Ramos (cell line): ENCODE data around the gene SEC14L3.

Experiments used
- in situ Hi-C: fragments of 300-500 bp; cut with MboI; formaldehyde crosslinking; loops from one replicate; pipeline ENCODE4 v1.14.3; 2022; ENCODE audit warnings: low sequenced_read_pairs; ENCODE audit not compliant: unreplicated experiment

The SEC14L3 gene

DNA sequence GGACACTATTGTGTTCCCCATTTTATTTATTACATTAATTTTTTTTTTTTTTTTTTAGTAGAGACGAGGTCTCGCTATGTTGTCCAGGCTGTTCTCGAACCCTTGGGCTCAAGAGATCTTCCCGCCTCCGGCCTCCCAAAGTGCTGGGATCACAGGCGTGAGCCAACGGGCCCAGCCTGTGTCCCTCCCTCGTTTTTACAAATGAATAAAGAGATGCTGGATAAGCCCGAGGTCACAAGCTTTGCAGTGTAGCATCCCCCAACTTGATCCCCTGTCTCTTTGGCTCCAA lies 46.5 kb downstream of the SEC14L3 start:
- in situ Hi-C loops: no loop called here

GRCh38 chr22:30424534-30425326 lies 47.1 kb downstream of the SEC14L3 start:
- in situ Hi-C loops: no loop called here

GRCh38 chr22:30423959-30424533 lies 47.8 kb downstream of the SEC14L3 start:
- in situ Hi-C loops: no loop called here

- in situ Hi-C loops: no loop called here
These were observed 48.4 kb downstream of the SEC14L3 start for GRCh38 chr22:30423301-30423958.

DNA sequence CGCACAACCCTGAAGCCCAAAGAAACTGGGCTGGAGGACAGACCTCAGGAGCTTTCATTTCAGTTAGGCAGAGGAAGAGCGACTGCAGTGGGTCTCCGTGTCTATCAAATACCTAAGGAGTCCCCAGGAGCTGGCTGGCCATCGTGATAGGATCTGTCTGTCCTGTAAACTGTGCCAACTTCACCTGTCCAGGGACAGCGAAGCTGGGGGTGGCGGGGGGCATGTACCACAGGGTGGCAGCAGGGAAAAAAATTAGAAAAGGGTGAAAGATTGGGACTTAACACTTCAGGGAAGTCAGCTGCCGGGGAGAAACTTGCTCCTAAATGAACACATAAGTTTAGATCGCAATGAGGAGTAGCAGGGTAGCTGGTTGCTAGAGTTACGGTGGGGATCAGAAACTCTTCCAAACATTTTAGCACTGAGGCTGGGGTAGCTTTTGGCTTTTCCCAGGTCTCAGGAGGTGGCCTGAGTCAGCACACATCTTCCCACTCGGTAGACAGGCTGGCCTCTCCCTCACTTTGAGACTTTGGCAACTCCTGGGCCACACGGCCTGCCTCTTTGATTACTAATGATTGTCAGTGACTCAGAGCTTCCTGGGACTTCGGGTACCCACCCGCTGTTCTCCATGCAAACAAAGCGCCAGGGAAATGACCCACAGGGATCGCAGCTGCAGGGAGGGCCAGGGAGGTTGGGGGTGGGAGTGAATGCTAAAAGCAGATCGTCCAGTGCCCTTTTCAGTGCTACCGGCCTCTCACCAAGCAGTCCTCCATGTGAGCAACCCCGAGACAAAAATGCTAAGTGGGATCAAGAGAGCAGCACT lies 49.1 kb downstream of the SEC14L3 start:
- in situ Hi-C loops: no loop called here

GRCh38 chr22:30421695-30422480 lies 49.9 kb downstream of the SEC14L3 start:
- in situ Hi-C loops: no loop called here

DNA sequence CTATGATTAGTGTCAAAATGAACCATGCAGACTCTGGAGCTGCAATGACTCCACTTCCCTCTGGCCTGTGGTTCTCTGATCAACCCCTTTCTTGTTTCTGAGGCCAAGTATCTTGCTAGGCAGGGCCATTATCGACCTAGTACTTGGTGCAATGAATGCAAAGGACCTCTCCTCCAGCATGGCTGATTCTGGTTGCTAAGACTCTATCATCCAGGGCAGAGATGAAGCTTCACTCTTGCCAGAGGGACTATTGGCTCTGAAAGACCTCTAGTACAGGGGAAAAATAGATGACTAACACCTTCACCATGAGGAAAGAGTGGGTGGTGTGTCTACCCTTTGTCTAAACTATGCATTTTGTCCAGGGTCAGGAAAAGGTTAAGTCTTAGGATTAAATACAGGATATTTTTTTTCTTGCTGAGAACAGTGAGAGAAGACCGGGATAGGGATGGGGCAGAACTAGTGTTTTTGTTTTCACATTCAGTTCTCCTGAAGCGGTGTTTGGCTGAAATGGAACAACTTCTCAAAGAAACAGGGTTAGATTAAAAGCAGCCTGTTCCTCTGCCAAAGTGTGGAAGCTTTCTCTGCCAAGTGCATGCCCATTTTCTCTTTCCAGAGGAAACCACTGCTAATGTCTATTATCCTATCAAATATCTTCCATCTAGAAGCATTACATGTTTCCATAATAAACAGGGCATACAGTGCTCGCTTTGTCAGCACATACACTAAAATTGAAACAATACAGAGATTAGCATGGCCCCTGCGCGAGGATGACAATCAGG lies 51.3 kb downstream of the SEC14L3 start:
- in situ Hi-C loops: no loop called here

- in situ Hi-C loops: no loop called here
These were observed 55.0 kb downstream of the SEC14L3 start for GRCh38 chr22:30416837-30417236.

DNA sequence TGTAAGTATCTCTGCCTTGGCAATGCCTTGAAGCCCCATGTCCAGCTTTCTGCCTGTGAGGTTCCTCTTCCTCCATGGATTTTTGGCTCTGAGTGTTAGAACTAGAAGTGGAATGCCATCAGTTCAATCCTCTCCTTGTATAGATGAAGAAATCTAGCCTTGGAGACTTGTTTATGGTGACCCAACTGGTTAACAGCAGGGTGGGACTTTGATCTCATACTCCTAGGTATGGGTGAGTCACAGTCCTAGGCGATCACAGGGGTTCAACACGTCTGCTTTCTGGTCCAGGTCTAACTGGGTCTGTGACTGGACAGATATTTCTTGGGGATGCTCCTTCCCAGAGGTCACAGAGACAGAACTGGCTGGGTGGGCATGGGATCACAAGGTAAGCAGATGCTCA lies 55.4 kb downstream of the SEC14L3 start:
- in situ Hi-C loops: no loop called here

GRCh38 chr22:30414525-30415047 lies 57.2 kb downstream of the SEC14L3 start:
- in situ Hi-C loops: no loop called here

DNA sequence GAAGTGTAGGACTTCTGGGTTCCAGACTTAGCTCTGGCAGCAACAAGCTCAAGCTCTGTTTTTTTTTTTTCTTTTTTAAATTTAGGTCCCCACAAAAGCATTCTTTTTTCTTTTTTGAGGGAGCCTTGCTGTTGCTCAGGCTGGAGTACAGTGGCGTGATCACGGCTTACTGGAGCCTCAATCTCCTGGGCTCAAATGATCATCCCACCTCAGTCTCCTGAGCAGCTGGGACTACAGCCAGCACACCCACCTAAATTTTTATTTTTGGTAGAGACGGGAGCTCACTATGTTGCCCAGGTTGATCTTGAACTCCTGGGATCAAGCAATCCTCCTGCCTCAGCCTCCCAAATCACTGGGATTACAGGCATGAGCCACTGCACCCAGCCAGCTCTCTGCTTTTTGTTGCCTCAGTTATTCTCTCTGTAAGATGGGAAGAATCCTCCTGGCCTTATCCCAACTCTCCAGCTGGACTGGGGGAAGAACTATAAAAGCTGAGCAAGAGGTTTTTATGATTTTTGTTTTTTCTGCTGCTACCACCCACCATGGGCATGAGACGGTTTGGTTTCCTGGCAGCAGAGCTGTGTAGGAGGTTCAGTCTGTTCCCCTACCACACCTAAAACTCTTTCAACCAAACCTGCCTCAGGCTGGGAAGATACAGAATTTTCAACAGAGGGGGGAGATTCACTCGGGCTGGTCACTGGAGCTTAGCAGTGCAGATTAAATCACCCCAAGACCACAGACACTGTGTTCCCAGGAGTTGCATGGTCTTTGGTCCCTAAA lies 57.9 kb downstream of the SEC14L3 start:
- in situ Hi-C loops: no loop called here

DNA sequence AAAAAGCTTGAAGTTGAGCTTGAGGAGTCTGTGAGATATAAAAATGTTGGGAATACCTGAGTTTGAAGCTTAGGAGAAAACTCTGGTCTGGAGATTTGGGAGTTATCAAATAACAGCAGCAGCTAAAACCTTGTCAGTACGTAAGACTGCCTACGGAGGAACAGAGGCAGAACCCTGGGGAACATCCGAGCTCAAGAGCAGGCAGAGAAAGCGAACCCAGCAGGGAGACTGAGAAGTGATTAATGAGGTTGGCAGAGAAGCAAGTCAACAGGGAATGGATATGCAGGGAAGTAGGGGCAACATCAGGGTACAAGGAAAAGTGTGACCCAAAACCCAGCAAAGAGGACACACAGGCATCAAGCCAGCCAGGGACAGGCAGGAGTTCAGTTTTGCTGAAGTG lies 58.8 kb downstream of the SEC14L3 start:
- in situ Hi-C loops: no loop called here

DNA sequence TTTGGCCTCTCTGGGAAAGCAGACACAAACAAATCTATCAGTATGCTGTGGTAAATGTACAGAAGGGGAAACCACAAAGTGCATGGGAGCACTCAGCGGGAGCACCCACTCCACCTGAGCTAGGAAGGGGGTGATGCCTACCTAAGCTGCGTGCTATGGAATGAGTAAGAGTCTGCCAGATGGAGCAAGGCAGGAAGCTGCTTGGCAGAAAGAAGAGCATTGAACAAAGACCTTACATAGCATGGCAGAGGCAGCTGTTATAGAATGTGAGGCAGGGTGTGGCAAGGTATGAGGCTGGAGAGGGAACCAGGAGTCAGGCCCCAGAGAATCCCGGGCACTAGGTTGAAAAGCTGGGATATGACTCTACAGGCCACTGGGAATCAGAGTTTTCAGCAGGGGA lies 60.0 kb downstream of the SEC14L3 start:
- in situ Hi-C loops: no loop called here
